H9 (cell line): ENCODE data around the gene TMEM178B. TPM values are rescaled to one million over a fixed set of nuclear protein-coding genes. Genes with fewer than 3 reads are reported as not detected.

ENCODE experiments used
- DNase-seq: peaks from one replicate; pipeline ENCODE4 v3.0.0-alpha.2; 2017
- H2AFZ ChIP-seq: one replicate; pipeline ENCODE4 v1.6.1; 2013; ENCODE audit warnings: mild to moderate bottlenecking, low read length, control low read depth, moderate library complexity
- H2AK5ac ChIP-seq: 2 replicates; pipeline ENCODE4 v1.6.1; 2013; ENCODE audit warnings: low read length, control low read depth, mixed read lengths; ENCODE audit not compliant: insufficient read length
- H2BK120ac ChIP-seq: one replicate; pipeline ENCODE4 v1.6.1; 2013; ENCODE audit warnings: low read depth, mild to moderate bottlenecking, low read length, control low read depth, inconsistent platforms; ENCODE audit not compliant: poor library complexity, severe bottlenecking
- H2BK12ac ChIP-seq: 2 replicates; pipeline ENCODE4 v1.6.1; 2013; ENCODE audit warnings: low read length, control low read depth, mixed read lengths, low read depth; ENCODE audit not compliant: insufficient read length
- H2BK15ac ChIP-seq: 2 replicates; pipeline ENCODE4 v1.6.1; 2013; ENCODE audit warnings: low read depth, low read length, control low read depth
- H2BK20ac ChIP-seq: one replicate; pipeline ENCODE4 v1.6.1; 2013; ENCODE audit warnings: low read depth, mild to moderate bottlenecking, low read length, control low read depth, inconsistent platforms; ENCODE audit not compliant: poor library complexity, severe bottlenecking
- H2BK5ac ChIP-seq: 2 replicates; pipeline ENCODE4 v1.6.1; 2013; ENCODE audit warnings: low read length, control low read depth, mixed read lengths; ENCODE audit not compliant: insufficient read length
- H3K14ac ChIP-seq: 2 replicates; pipeline ENCODE4 v1.6.1; 2013; ENCODE audit warnings: low read length, control low read depth; ENCODE audit not compliant: insufficient read depth
- H3K18ac ChIP-seq: 2 replicates; pipeline ENCODE4 v1.6.1; 2013; ENCODE audit warnings: low read depth, mild to moderate bottlenecking, mixed read lengths, low read length, control low read depth; ENCODE audit not compliant: insufficient read length
- H3K23ac ChIP-seq: 2 replicates; pipeline ENCODE4 v1.6.1; 2013; ENCODE audit warnings: low read length, control low read depth, mixed read lengths, low read depth; ENCODE audit not compliant: insufficient read length
- H3K23me2 ChIP-seq: 2 replicates; pipeline ENCODE4 v1.6.1; 2013; ENCODE audit warnings: low read depth, mild to moderate bottlenecking, mixed read lengths, low read length, control low read depth; ENCODE audit not compliant: insufficient read length, poor library complexity, severe bottlenecking
- H3K27ac ChIP-seq: 2 replicates; pipeline ENCODE4 v1.5.1; 2013; ENCODE audit warnings: low read length, control low read depth, mixed read lengths, low read depth; ENCODE audit not compliant: insufficient read length
- H3K27me3 ChIP-seq: 2 replicates; pipeline ENCODE4 v1.6.1; 2013; ENCODE audit warnings: low read length, control low read depth, inconsistent platforms; ENCODE audit not compliant: insufficient read depth
- H3K4ac ChIP-seq: 2 replicates; pipeline ENCODE4 v1.6.1; 2013; ENCODE audit warnings: low read depth, mild to moderate bottlenecking, control low read depth, inconsistent platforms, low read length, moderate library complexity
- H3K4me1 ChIP-seq: 2 replicates; pipeline ENCODE4 v1.6.1; 2013; ENCODE audit warnings: low read length, control low read depth, inconsistent platforms; ENCODE audit not compliant: insufficient read depth
- H3K4me2 ChIP-seq: 2 replicates; pipeline ENCODE4 v1.6.1; 2013; ENCODE audit warnings: low read length, control low read depth, mixed read lengths; ENCODE audit not compliant: insufficient read length, insufficient read depth
- H3K56ac ChIP-seq: 2 replicates; pipeline ENCODE4 v1.6.1; 2013; ENCODE audit warnings: low read depth, mild to moderate bottlenecking, mixed read lengths, low read length, control low read depth; ENCODE audit not compliant: insufficient read length
- H3K79me1 ChIP-seq: 2 replicates; pipeline ENCODE4 v1.6.1; 2013; ENCODE audit warnings: low read depth, mild to moderate bottlenecking, moderate library complexity, low read length, control low read depth, inconsistent platforms; ENCODE audit not compliant: insufficient read depth, poor library complexity, severe bottlenecking
- H3K79me2 ChIP-seq: 2 replicates; pipeline ENCODE4 v1.6.1; 2013; ENCODE audit warnings: low read length, control low read depth, inconsistent platforms; ENCODE audit not compliant: insufficient read depth
- H3K9ac ChIP-seq: 2 replicates; pipeline ENCODE4 v1.6.1; 2013; ENCODE audit warnings: low read length, control low read depth, mixed read lengths; ENCODE audit not compliant: insufficient read length; ENCODE audit errors: extremely low read depth
- H3K9me3 ChIP-seq: one replicate; pipeline ENCODE4 v1.6.1; 2013; ENCODE audit warnings: low read depth, low read length, inconsistent platforms; ENCODE audit not compliant: control insufficient read depth
- H3T11ph ChIP-seq: one replicate; pipeline ENCODE4 v1.6.1; 2013; ENCODE audit warnings: mild to moderate bottlenecking, low read length, control low read depth, inconsistent platforms
- H4K20me1 ChIP-seq: one replicate; pipeline ENCODE4 v1.6.1; 2013; ENCODE audit not compliant: control insufficient read depth, insufficient read length, insufficient read depth
- H4K5ac ChIP-seq: 2 replicates; pipeline ENCODE4 v1.6.1; 2013; ENCODE audit warnings: low read depth, mild to moderate bottlenecking, mixed read lengths, low read length, control low read depth; ENCODE audit not compliant: insufficient read length
- H4K8ac ChIP-seq: replicated peaks from 2 replicates; pipeline ENCODE4 v1.6.1; 2013; ENCODE audit warnings: low read length, control low read depth, mixed read lengths, low read depth; ENCODE audit not compliant: insufficient read length
- H4K91ac ChIP-seq: 2 replicates; pipeline ENCODE4 v1.6.1; 2013; ENCODE audit warnings: low read depth, mild to moderate bottlenecking, moderate library complexity, mixed read lengths, low read length, control low read depth; ENCODE audit not compliant: insufficient read length
- H3K27ac Mint-ChIP-seq, 3 experiments: 2 replicates in 2 of 3; 3 replicates in 1 of 3; pipeline ENCODE4 v1.8.0; 2020 to 2021; ENCODE audit warnings: mixed read lengths in 3 of 3, mild to moderate bottlenecking in 1 of 3, moderate library complexity in 1 of 3
- H3K27me3 Mint-ChIP-seq: 2 replicates; pipeline ENCODE4 v1.8.0; 2021; ENCODE audit warnings: low read depth, mild to moderate bottlenecking, moderate library complexity, mixed read lengths
- H3K36me3 Mint-ChIP-seq, 3 experiments: 2 replicates in 2 of 3; 3 replicates in 1 of 3; pipeline ENCODE4 v1.8.0; 2020 to 2021; ENCODE audit warnings: low read depth in 3 of 3, mixed read lengths in 3 of 3; ENCODE audit not compliant: insufficient read depth in 1 of 3
- H3K4me1 Mint-ChIP-seq, 2 experiments: 2 replicates each; pipeline ENCODE4 v1.8.0; 2020; ENCODE audit warnings: mixed read lengths in 2 of 2
- H3K4me3 Mint-ChIP-seq, 2 experiments: 2 replicates in 1 of 2; 3 replicates in 1 of 2; pipeline ENCODE4 v1.8.0; 2020 to 2021; ENCODE audit warnings: mild to moderate bottlenecking in 2 of 2, mixed read lengths in 2 of 2, moderate library complexity in 1 of 2
- H3K9me3 Mint-ChIP-seq, 2 experiments: 2 replicates in 1 of 2; 3 replicates in 1 of 2; pipeline ENCODE4 v1.8.0; 2020; ENCODE audit warnings: mild to moderate bottlenecking in 2 of 2, mixed read lengths in 2 of 2, moderate library complexity in 1 of 2
- CTCF ChIP-seq: fragments of 200-600 bp; sonication (generic); conservative IDR thresholded peaks from 3 replicates; pipeline ENCODE4 v1.8.0; 2021; ENCODE audit warnings: antibody characterized with exemption, mild to moderate bottlenecking
- WGBS: extraction: QIAGEN DNeasy Blood & Tissue Kit; methylation state at CpG from one replicate; pipeline ENCODE4 v1.1.7; 2013; ENCODE audit warnings: missing lambda C conversion rate, low lambda C conversion rate, mixed read lengths; ENCODE audit not compliant: insufficient read length; ENCODE audit errors: extremely low coverage; 5-methylcytosine and 5-hydroxymethylcytosine counted together
- total RNA-seq: library from RNA; stranded (reverse); gene quantifications from 2 replicates; pipeline ENCODE4 v1.2.1, GENCODE V29; 2021

TMEM178B gene
- total RNA-seq, 1 experiment from 2014 or later: 11.3 TPM

GRCh38 chr7:141456711-141457110 lies 382.8 kb downstream of the TMEM178B start:
- Histone ChIP-seq H3K4me2 (no peak overlapping the region), H4K5ac (no peak overlapping the region), H3K79me1 (no peaks in the 10 kb centered on the region), H3K18ac (no peak overlapping the region), H2BK12ac (no peak overlapping the region), H4K20me1 (no peaks in the 10 kb centered on the region), H3K56ac (no peak overlapping the region), H3K79me2 (no peaks in the 10 kb centered on the region), H2BK20ac (no peak overlapping the region), H4K8ac (no peak overlapping the region), H2BK120ac (no peak overlapping the region), H2BK15ac (no peak overlapping the region), H3K27ac (no peak overlapping the region), H3K9me3 (no peaks in the 10 kb centered on the region), H2BK5ac (no peak overlapping the region), H3T11ph (no peak overlapping the region), H3K9ac (no peak overlapping the region), H3K4ac (no peak overlapping the region), H2AK5ac (no peak overlapping the region), H3K27me3 (no peaks in the 10 kb centered on the region), H3K4me1 (0 out of 2 replicates have a peak, but pooled peaks cover 2% of the 10 kb centered on the region), H3K14ac (no peak overlapping the region), H3K23me2 (no peaks in the 10 kb centered on the region), H2AFZ (no peak overlapping the region), H3K23ac (no peak overlapping the region), H4K91ac (no peak overlapping the region)
- Mint-ChIP-seq H3K27ac (no peak overlapping the region), H3K27me3 (no peaks in the 10 kb centered on the region; the same call in 1 of the 2 replicates), H3K4me1 (peaks cover 0 to 5% of the 10 kb centered on the region in 2 experiments; a peak in 2 of 4 replicates), H3K9me3 (no peaks in the 10 kb centered on the region), H3K4me3 (no peak overlapping the region), H3K36me3 (peaks cover 0 to 2% (median 0%) of the 10 kb centered on the region in 3 experiments; a peak in 1 of 7 replicates)
- TF ChIP-seq CTCF: no peak
- no CpG with 5 or more reads among the region's 4 CpGs for WGBS
- no peak for DNase-seq
